ENCODE data around the gene WNT1. TPM values are rescaled to one million over a fixed set of nuclear protein-coding genes. Genes with fewer than 3 reads are reported as not detected.

WNT1 gene
- total and polyA plus RNA-seq, 2 of the 4 experiments (the other 2 are of a cell fraction), result not detected

- DNase-seq (no peak), ATAC-seq (ENCODE audit: low read depth) (peak; percentile 3; the same call in 1 of the 2 replicates)
- H2BK15ac ChIP-seq (ENCODE audit: low read depth, low read length), result no peak overlapping the region
- in situ Hi-C loops (cut with MboI; ENCODE audit: low sequenced_read_pairs) (no loop called here), dilution Hi-C loops (cut with HindIII; ENCODE audit: low sequenced_read_pairs, unreplicated experiment) (no loop called here), intact Hi-C loops (cut with micrococcal nuclease) (no loop called here)
- no peak overlapping the region for H3K4me3 ChIP-seq (ENCODE audit: insufficient read depth, low read depth, low read length)
- H3K4me2 ChIP-seq (ENCODE audit: low read depth, low read length), result peak overlapping the region; percentile 43; the same call in 1 of the 2 replicates
- H2BK5ac ChIP-seq (ENCODE audit: low read depth, low read length, poor library complexity, severe bottlenecking), result no peak overlapping the region
- no peak overlapping the region for H4K8ac ChIP-seq (ENCODE audit: low read depth in 2 of 2, low read length in 2 of 2)
- ChIA-PET POLR2A (ENCODE audit: unreplicated experiment) (no interaction called here), CTCF (interaction anchor here (0.8 to 1.9 kb wide), 5 partner anchors 9 to 89 kb away, joined by 3 to 11 read pairs (median 3); no protein-coding TSS in a partner anchor)
- H3K9me3 ChIP-seq (ENCODE audit: control insufficient read depth, insufficient read depth, low read length), result no peaks in the 10 kb centered on the region
- no peak overlapping the region for H3K56ac ChIP-seq (ENCODE audit: extremely low read depth, insufficient read depth, low read length)
- H3K27me3 ChIP-seq (ENCODE audit: control insufficient read depth, insufficient read depth, low read length), result peaks cover 79% of the 10 kb centered on the region
- peaks cover 3% of the 10 kb centered on the region; the same call in 1 of the 2 replicates for H3K4me1 ChIP-seq (ENCODE audit: control insufficient read depth, insufficient read depth, low read length)
- H2AFZ ChIP-seq (replicated peaks; ENCODE audit: low read length, poor library complexity), result no peak overlapping the region
- H3K18ac ChIP-seq (ENCODE audit: low read depth, low read length), result no peak overlapping the region
- no peak overlapping the region for H4K91ac ChIP-seq (ENCODE audit: insufficient read depth, low read depth, low read length)
- no peak overlapping the region for H3K9ac ChIP-seq (ENCODE audit: low read depth, low read length)
- BruUV-seq (replicated peaks), result no TSS peak
- no peak overlapping the region for H3K27ac ChIP-seq (ENCODE audit: insufficient read depth, low read length)
- no peak overlapping the region for H2AK9ac ChIP-seq (replicated peaks; ENCODE audit: low read depth, low read length, poor library complexity)
- H2BK120ac ChIP-seq (ENCODE audit: low read depth, low read length), result no peak overlapping the region
- no peak for TF ChIP-seq ELK1 (IDR thresholded peaks at IDR 0.05; ENCODE audit: borderline replicate concordance, low read depth, low read length)
- peaks cover 8% of the 10 kb centered on the region for H3K9me1 ChIP-seq (ENCODE audit: insufficient read depth, low read length)
- H2AK5ac ChIP-seq (ENCODE audit: low read depth, low read length), result no peak overlapping the region
- no peak overlapping the region for H2BK20ac ChIP-seq (ENCODE audit: low read depth, low read length)
- H4K20me1 ChIP-seq (ENCODE audit: insufficient read depth, low read length), result peaks cover 16% of the 10 kb centered on the region; the same call in 1 of the 2 replicates
- H3K23ac ChIP-seq (ENCODE audit: low read depth, low read length), result 0 out of 2 replicates have a peak overlapping the region, but pooled peaks have one; percentile 11
- H3K14ac ChIP-seq (replicated peaks; ENCODE audit: low read depth, low read length), result no peak overlapping the region
- WGBS, 2 experiments (ENCODE audit: extremely low coverage in 2 of 2, insufficient read length in 1 of 2), result 4% methylated on average over 16 of the region's 45 CpGs; no CpG with 5 or more reads in 1 of the 2 experiments
- no peaks in the 10 kb centered on the region for H3K79me1 ChIP-seq (ENCODE audit: low read depth in 1 of 2, low read length in 2 of 2)
- H4K5ac ChIP-seq (ENCODE audit: low read depth, low read length), result no peak overlapping the region
- no peaks in the 10 kb centered on the region for H3K36me3 ChIP-seq (ENCODE audit: control insufficient read depth, insufficient read depth, low read length)
- no peak overlapping the region for H3K4ac ChIP-seq (ENCODE audit: low read depth, low read length)
These were observed 849 bp downstream of the WNT1 start for GRCh38 chr12:48978741-48979601.

All from IMR-90 (cell line).